H54 (cell line): Measurements from ENCODE around the gene CDC25A.
A peak's percentile ranks its signal among the peaks of the same experiment; 100 is the strongest.

Experiments used
- DNase-seq: peaks from one replicate; pipeline ENCODE4 v3.0.0; 2011; ENCODE audit warnings: low spot score, mixed read lengths; ENCODE audit not compliant: insufficient read length
- FAIRE-seq: peaks from 3 replicates; lab custom pipeline; 2011; peaks lifted over from hg19 to GRCh38; lab: Jason Lieb, UNC
- POLR2A ChIP-seq: IDR thresholded peaks from 2 replicates; pipeline ENCODE4 v1.6.1; 2011; ENCODE audit warnings: low read depth, mild to moderate bottlenecking, low read length

Gene CDC25A

DNA sequence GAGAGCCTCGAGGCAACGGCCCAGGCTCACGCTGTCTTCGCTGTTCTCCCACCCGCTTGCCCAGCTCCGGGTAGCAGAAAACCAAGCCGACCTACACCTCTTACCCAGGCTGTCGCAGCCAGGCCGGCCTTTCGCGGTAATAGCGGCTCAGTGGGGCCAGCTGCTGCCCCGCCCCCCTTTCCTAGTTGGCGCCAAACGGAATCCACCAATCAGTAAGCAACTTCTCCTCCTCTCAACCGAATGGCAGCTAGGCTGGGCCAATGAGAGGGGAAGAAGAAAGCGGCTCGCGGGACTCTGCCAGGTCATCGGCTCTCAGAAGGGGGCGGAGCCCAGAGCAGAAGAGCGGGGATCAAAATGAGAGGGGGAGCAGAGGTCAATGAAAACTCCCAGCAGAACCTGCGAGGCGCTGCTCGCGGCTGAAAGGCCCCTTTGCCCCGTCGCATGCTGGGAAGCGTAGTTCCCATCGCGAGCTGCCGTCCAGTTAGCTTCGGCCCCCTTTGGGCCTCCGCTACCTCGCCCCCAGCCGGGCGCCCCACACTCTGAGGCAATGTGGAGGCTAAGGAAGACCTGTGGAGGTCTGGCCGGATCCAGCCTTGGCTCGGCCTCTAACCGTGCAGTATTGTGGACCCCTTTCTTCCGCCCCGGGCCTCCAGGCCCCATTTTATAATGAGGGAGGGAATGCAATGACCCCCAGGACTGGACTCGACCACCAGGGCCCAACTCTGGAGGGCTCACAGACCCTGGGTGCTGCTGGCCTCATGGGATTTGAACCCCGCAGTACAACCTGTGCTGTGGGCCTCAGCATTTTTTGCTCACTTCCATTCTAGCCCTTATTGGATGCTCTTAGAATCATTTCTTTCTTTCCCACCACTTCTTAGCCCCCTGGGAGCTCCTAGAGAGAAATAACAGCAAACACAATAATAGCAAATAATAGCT lies at the start of gene CDC25A:
CDC25A (minus strand) TSS at position 152 of the 936 bp plus-strand sequence. CDS start 470 bp downstream, outside the sequence.
- TF ChIP-seq POLR2A: peak; percentile 82
- DNase-seq (peak; percentile 96), FAIRE-seq (peak; percentile 86)

DNA sequence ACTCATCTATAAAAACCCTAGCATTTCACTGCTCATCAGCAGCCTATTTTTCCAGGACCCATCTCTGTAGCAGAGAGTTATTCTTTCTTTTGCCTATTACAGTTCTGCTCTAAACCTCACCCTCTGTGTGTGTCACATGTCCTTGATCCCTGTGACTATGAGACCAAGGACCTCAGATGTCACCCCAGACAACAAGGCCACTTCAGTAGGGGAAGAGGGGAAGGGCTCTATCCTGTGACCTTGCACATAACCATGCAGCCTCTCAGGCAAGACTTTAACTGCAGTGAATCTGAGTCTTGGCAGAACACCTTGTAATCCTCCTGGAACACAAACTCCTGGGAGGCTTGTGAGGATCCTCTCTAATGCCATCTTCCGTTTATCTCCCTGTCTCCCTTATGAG lies 48.3 kb upstream of the CDC25A start:
- FAIRE-seq (no peak), DNase-seq (no peak)
- TF ChIP-seq POLR2A: no peak

DNA sequence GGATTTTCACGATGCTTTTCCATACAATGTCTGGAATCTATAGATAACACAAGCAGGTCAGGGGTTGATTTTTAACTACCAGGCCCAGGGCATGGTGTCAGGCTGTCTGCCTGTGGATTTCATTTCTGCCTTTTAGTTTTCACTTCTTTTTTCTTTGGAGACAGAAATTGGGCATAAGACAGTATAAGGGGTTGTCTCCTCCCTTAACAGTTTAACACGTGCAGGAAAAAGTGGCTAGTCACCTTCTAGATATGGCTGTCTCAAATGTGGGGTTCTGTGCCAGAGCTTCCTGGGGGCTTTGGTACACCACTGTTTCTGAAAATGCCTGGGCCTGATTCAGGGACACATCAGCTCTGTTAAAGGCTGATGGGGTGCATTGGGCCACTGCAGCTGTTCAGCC lies 45.3 kb upstream of the CDC25A start:
- no peak for FAIRE-seq
- no peak for DNase-seq
- TF ChIP-seq POLR2A: no peak

DNA sequence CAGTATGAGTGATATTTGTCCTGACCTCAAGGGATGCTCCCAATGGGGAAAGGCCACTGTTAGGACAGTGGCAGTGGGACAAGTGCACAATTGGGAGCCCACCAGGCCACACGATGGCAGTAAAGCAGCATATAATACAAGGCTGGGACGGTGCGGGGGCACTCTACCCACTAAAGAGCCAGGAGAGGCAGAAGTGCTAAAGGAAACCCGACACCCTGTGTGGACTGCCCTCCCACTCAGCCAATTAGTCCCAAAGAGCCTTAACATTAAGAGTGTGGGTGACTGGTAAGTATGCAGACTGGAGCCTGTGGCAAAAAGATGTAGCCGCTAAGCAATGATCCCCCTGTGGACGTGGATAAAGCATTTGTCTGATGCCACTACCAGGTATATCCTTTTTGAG lies 44.5 kb upstream of the CDC25A start:
- FAIRE-seq (no peak), DNase-seq (peak; percentile 74)
- TF ChIP-seq POLR2A: no peak

DNA sequence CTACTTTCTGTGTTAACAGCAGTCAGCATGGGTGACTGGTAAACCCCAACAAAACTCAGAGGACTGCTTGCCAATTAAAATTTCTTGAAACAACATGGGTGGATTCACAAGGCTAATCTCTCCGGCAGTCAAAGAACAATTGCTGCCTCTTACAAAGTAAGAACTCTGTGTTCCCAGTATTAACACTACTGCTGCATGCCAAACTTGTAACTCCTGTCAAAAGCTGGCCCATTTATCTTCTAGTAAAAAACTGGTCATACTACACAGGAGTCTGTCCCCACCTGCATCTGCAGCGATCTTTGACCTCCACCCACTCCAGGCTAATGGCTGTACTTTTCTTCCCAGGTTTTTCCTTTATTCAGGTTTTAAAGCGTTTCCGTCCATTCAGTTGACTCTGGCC lies 44.0 kb upstream of the CDC25A start:
- FAIRE-seq (no peak), DNase-seq (no peak)
- no peak for TF ChIP-seq POLR2A

DNA sequence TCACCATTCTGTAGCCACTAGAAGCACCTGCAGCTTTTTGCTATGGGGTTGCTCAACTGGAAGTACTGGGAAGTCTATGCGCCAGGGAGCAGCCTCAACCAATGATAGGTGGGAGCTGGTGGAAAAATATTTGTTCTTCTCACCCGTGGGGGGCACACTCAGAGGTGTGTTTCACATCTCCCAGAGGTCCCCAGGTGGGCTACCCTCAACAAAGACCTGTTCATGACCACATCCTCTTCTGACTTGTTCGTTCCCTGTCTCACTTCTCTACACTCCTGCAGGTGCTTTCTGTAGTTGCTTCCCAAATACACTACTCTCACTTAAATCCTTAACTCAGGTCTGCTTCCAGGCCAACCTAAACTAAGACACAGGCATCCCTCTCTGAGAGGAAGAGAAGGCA lies 38.7 kb upstream of the CDC25A start:
- DNase-seq: no peak
- no peak for FAIRE-seq
- no peak for TF ChIP-seq POLR2A

DNA sequence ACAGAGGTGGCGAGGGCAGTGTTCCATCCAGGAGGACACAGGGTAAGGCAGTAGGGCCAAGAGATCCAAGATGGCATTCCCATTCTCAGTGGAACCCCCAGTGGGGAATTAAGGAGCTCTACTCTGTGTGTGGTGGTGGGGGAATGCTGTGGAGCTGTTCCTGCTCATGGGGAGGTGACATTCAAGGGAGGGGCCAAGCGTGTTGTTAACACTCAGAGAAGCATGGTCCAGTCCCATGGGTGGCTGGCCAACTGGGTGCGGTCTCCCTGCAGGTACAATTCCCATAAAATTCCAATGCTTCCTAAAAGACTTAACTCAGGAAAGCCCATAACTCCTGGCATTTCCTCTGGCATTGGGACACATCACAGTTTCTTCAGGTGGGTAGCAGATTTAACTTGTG lies 37.4 kb upstream of the CDC25A start:
- TF ChIP-seq POLR2A: no peak
- FAIRE-seq (no peak), DNase-seq (no peak)

DNA sequence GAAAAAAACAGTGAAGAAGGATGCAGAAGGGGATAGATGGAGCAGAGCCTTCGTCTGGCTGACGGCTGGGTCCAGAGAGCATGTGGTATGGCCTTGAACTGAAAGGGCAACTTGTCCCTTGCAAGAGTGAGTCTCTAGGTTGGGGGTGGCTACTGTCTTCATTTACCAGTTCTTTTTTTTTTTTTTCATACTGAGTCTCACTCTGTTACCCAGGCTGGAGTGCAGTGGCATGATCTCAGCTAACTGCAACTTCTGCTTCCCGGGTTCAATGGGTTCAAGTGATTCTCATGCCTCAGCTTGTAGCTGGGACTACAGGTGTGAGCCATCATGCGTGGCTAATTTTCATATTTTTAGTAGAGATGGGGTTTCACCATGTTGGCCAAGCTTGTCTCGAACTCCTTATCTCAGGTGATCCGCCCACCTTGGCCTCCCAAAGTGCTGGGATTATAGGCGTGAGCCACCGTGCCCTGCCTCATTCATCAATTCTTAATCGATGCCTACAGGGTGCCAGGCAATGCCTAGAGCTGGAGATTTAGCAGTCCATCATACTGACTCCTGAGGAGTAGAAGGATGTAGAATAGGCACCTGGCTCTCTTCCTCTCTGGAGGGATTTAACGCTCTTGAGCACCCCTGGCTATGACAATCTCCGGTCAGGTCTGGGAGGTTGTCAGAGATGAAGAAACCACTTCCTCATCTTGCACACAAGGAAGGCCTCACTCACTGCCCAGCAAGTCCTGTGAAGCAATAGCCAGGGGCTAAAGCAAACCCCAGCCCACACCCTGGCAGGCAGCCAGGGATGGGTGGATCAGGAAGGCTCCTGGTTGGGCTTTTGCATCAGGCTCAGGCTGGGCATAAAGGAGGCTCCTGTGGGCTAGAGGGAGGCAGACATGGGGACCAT lies 34.6 kb upstream of the CDC25A start, which contains the start of gene CAMP:
CAMP (plus strand) TSS at position 880 of the 898 bp plus-strand sequence; CDS start at position 897, 17 bp downstream.
- DNase-seq (no peak), FAIRE-seq (no peak)
- no peak for TF ChIP-seq POLR2A

DNA sequence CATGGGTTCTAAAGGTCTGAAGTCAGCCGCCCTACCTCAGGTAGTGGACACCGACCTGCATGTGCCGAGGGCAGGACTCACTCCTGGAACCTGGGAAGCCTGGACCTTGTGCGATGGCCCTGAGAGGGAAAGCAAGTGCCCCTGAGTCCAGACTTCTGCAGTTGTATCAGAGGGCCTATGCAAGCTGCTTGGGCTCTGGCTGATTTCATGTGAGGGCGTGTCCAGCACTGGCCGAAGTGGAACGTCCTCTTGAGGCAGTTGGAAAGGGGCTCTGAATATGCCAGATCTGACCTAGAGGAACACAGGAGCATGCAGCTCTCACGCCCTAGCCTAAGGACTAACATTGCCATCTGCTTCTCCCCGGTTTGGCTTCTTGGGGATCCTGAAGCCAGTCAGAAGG lies 32.5 kb upstream of the CDC25A start:
- no peak for FAIRE-seq

DNA sequence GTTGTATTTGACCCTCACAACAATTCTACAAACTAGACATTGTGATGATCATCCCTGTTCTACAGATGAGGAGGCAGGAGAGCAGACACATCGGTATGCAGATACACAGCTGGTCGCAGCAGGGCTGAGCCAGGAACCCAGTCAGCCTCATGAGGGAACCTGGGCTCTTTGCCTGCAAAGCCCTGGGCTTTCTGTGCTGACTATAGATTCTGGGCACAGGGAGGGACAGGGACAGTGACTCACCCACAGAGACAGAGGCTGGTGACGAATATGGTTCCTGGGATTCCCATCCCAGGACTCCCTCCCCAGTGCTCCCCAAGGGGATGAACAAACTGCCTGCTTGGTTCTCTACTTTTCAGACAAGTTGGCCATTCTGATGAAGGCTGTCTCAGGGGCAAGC lies 31.3 kb upstream of the CDC25A start:
- FAIRE-seq: no peak
- no peak for DNase-seq
- TF ChIP-seq POLR2A: no peak

More for the DNA sequence above, 32.5 kb upstream of the CDC25A start:
- no peak for DNase-seq
- no peak for TF ChIP-seq POLR2A

DNA sequence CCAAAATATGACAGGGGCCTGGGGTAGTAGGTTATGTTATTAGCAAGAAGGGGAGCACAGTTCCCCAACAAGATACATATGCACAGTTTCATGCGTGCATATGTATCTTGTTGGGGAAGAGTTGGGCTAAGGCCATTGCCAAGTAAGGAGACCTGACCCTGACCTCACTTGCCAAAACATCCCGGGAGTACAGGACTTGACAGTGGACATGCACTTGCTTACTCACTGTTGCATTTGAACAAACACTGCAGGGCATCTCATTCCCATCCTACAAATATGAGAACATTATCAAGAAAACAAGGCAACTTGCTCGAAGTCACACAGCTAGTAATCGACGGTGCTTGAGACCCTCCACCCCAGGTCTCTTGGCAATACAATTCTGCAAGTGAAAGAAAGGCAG lies 30.3 kb upstream of the CDC25A start:
- no peak for TF ChIP-seq POLR2A
- FAIRE-seq (no peak), DNase-seq (no peak)

DNA sequence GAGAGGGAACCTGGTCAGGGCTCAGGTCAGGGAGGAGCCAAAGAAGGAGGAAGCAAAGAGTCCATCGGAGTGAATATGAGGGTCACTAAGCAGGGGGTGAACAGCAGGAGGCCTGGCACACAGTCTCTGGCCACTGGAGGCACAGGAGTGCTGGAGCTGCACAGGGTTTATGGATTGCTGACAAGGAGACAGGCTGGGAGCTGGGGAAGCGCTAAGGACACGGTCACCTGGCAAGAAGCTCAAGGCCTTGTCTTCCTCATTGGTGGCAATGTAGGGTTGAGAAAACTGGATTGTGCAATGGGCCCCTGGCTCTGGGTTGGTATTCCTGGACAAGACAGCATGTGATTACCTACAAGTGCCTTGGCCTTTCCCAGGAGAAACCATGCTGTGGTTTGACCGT lies 29.2 kb upstream of the CDC25A start:
- FAIRE-seq (no peak), DNase-seq (no peak)
- no peak for TF ChIP-seq POLR2A

DNA sequence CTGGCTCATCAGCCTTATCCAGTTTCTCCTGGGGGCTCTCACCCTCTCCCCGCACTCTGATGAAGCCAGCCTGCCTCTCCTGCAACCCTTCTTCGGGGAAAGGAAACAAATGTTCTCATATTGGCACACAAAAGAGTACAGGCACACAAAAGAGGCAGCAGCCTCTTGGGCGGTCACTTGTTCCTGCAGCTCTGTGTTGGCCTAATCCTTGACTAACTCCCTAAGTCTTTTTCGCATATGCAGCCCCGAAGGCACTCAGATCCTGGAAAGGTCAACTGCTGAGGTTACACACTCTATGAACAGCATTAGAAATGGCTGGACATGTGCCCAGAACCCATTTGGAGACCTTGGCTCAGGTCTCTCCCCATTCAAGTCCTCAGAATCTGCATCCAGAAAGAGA lies 27.7 kb upstream of the CDC25A start:
- TF ChIP-seq POLR2A: no peak
- FAIRE-seq: no peak
- no peak for DNase-seq

DNA sequence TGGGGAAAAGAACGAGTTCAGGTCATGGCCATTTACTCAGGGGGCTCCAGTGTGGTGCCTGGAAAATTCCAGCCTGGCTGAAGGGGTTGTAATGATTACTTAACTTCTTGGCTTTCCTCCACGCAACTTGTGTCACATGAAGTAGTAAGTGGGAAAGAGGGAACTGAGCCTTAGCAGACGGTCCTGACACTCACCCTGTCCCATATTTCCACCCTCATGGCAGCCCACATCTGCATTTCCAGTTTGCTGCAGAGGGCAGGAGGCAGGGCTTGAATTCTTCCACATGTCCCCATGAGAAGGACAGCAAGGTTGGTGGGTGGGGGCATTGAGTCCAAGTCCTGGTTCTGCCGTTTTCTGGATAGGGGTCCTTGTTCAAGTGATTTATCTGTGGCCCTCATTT lies 27.2 kb upstream of the CDC25A start:
- DNase-seq (no peak), FAIRE-seq (no peak)
- TF ChIP-seq POLR2A: no peak
